Measurements from ENCODE around the gene CCDC178.

Gene CCDC178

DNA sequence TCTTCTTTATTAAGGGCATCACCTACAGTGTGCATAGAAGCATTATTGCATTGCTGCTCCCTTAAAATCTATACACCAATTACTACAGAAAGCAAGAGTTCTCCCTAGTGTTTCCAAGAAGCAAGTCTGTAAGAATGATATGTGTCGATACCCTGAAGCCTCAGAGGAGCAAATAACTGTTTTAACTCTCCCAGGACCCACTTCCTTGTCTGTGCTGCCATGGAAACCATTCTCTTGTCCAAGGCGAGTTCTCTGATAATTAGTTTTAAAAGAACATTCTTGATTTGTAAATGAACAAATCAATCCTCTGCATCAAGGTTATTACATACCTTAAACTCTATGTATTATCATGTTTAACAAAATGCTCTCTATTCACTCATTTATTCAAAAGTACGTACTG is 340.9 kb downstream of the CCDC178 start:
- TF ChIP-seq, protein P1, sequence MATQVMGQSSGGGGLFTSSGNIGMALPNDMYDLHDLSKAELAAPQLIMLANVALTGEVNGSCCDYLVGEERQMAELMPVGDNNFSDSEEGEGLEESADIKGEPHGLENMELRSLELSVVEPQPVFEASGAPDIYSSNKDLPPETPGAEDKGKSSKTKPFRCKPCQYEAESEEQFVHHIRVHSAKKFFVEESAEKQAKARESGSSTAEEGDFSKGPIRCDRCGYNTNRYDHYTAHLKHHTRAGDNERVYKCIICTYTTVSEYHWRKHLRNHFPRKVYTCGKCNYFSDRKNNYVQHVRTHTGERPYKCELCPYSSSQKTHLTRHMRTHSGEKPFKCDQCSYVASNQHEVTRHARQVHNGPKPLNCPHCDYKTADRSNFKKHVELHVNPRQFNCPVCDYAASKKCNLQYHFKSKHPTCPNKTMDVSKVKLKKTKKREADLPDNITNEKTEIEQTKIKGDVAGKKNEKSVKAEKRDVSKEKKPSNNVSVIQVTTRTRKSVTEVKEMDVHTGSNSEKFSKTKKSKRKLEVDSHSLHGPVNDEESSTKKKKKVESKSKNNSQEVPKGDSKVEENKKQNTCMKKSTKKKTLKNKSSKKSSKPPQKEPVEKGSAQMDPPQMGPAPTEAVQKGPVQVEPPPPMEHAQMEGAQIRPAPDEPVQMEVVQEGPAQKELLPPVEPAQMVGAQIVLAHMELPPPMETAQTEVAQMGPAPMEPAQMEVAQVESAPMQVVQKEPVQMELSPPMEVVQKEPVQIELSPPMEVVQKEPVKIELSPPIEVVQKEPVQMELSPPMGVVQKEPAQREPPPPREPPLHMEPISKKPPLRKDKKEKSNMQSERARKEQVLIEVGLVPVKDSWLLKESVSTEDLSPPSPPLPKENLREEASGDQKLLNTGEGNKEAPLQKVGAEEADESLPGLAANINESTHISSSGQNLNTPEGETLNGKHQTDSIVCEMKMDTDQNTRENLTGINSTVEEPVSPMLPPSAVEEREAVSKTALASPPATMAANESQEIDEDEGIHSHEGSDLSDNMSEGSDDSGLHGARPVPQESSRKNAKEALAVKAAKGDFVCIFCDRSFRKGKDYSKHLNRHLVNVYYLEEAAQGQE (IDR thresholded peaks at IDR 0.05; ENCODE audit: insufficient read depth in 1 of 2, low read depth in 2 of 2, low read length in 2 of 2), result no peak
- TF ChIP-seq POLR2AphosphoS5 (IDR thresholded peaks at IDR 0.05; ENCODE audit: low read depth, low read length) (no peak), FOXP2 (optimal IDR thresholded peaks at IDR 0.05; ENCODE audit: borderline replicate concordance, extremely low read depth, extremely low read length, insufficient read depth) (no peak), TAF1 (IDR thresholded peaks at IDR 0.05; ENCODE audit: borderline replicate concordance, insufficient read depth, low read length) (no peak), SIN3A (IDR thresholded peaks at IDR 0.05; ENCODE audit: borderline replicate concordance, insufficient read depth, low read length) (no peak)

DNA sequence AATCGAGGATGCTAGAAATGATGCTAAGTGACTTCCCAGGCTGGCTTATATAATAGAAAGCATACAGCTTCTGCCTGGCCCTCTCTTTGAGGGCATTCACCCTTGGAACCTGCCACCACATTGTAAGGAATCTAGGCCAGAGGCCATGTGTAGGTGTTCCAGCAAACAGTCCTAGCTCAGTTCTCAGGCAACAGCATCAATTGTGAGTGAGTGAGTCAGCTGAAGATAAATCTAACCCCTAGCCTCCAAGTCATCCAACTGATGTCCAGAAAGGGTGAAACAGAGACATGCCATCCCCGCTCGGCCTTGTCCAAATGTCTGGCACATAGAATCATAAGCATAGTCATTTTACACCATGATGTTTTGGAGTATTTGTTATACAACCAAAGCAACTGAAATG is 343.4 kb downstream of the CCDC178 start:
- no peak for TF ChIP-seq SIN3A (IDR thresholded peaks at IDR 0.05; ENCODE audit: borderline replicate concordance, insufficient read depth, low read length)

DNA sequence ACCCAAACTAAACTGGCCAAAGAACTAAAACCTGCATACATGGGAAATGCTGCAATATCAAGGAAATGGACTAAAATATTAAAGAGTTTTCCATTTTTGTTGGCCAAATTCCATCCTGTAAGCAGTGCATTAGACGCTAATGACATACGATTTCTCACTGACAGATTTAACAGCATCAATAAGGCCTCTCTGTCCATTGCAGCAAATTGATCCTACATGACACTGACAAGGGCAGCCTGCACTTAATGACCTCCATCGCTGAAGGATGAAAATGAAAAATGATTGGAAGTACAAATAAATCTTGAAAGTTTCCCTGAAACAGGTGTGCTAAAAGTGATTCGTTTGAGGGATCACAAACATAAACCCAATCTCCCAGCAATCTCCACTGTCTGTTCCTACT is 350.1 kb downstream of the CCDC178 start:
- TF ChIP-seq TAF1 (IDR thresholded peaks at IDR 0.05; ENCODE audit: borderline replicate concordance, insufficient read depth, low read length) (no peak), FOXP2 (optimal IDR thresholded peaks at IDR 0.05; ENCODE audit: borderline replicate concordance, extremely low read depth, extremely low read length, insufficient read depth) (no peak), SIN3A (IDR thresholded peaks at IDR 0.05; ENCODE audit: borderline replicate concordance, insufficient read depth, low read length) (no peak), POLR2AphosphoS5 (IDR thresholded peaks at IDR 0.05; ENCODE audit: low read depth, low read length) (no peak)
- TF ChIP-seq, protein P1 (IDR thresholded peaks at IDR 0.05; ENCODE audit: insufficient read depth in 1 of 2, low read depth in 2 of 2, low read length in 2 of 2), result no peak

DNA sequence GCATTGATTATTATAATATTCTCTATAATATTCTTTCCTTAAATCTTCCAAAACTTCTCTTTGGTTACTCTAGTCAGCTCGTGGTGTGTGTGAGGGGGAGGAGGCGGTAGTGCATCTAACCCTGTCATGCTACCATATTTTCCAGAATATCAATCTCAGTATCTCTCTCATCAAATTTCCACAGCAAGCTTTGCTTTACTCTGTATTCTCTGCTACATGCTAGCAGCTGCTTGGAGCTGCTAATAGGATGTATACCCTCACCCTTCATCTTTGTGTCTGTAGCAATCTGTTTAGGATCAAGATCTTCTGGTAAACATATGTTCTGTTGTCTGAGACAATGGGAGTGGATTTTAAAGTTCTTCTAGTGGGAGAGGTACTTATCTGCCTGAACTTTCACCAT is 363.9 kb downstream of the CCDC178 start:
- TF ChIP-seq, protein P1 (IDR thresholded peaks at IDR 0.05; ENCODE audit: insufficient read depth in 1 of 2, low read depth in 2 of 2, low read length in 2 of 2), result no peak
- no peak for TF ChIP-seq POLR2AphosphoS5 (IDR thresholded peaks at IDR 0.05; ENCODE audit: low read depth, low read length)
- no peak for TF ChIP-seq SIN3A (IDR thresholded peaks at IDR 0.05; ENCODE audit: borderline replicate concordance, insufficient read depth, low read length)
- no peak for TF ChIP-seq FOXP2 (optimal IDR thresholded peaks at IDR 0.05; ENCODE audit: borderline replicate concordance, extremely low read depth, extremely low read length, insufficient read depth)
- TF ChIP-seq TAF1 (IDR thresholded peaks at IDR 0.05; ENCODE audit: borderline replicate concordance, insufficient read depth, low read length), result no peak

DNA sequence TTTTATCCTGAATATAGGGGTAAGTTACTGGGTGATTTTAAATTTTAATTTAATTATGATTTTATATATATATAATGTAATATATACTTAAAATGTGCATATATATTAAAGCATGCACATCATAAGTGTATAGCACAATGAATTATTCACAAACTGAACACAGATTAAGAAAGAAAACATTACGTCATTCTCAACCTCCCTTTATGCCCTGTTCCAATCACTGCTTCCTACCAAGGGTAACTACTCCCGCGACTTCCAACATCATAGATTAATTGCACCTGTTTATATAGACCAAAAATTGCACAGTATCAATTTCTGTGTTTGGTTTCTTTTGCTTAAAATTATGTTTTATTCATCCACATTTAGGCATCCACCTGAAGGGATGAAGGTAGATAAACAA is 366.4 kb downstream of the CCDC178 start:
- TF ChIP-seq POLR2AphosphoS5 (IDR thresholded peaks at IDR 0.05; ENCODE audit: low read depth, low read length) (no peak), FOXP2 (optimal IDR thresholded peaks at IDR 0.05; ENCODE audit: borderline replicate concordance, extremely low read depth, extremely low read length, insufficient read depth) (no peak), SIN3A (IDR thresholded peaks at IDR 0.05; ENCODE audit: borderline replicate concordance, insufficient read depth, low read length) (no peak), TAF1 (IDR thresholded peaks at IDR 0.05; ENCODE audit: borderline replicate concordance, insufficient read depth, low read length) (no peak)
- TF ChIP-seq, protein P1 (IDR thresholded peaks at IDR 0.05; ENCODE audit: insufficient read depth in 1 of 2, low read depth in 2 of 2, low read length in 2 of 2), result no peak
